SJSA1 (cell line): ENCODE measurements around the gene AGBL1. TPM values are rescaled to one million over a fixed set of nuclear protein-coding genes. Genes with fewer than 3 reads are reported as not detected.
"Not testable (repeated sequence)": the region's sequence is repeated elsewhere in the genome, so short reads cannot be mapped to it uniquely, and the experiment has no call there.

ENCODE experiments used
- DNase-seq, 2 experiments: peaks; one replicate each; pipeline ENCODE4 v3.0.0-alpha.2; 2015 to 2020; ENCODE audit warnings: low spot score in 2 of 2, low read depth in 1 of 2
- H3K27ac ChIP-seq: fragments of 250-450 bp; sonication (Bioruptor Pico); 2 replicates; pipeline ENCODE4 v1.5.1; 2020; ENCODE audit warnings: mild to moderate bottlenecking, moderate library complexity
- H3K27me3 ChIP-seq: fragments of 250-450 bp; sonication (Bioruptor Pico); replicated peaks from 2 replicates; pipeline ENCODE4 v1.5.1; 2020; ENCODE audit warnings: mild to moderate bottlenecking, moderate library complexity
- H3K36me3 ChIP-seq: fragments of 250-450 bp; sonication (Bioruptor Pico); 2 replicates; pipeline ENCODE4 v1.5.1; 2020; ENCODE audit warnings: mild to moderate bottlenecking
- H3K4me1 ChIP-seq: fragments of 250-450 bp; sonication (Bioruptor Pico); replicated peaks from 2 replicates; pipeline ENCODE4 v1.6.1; 2021; ENCODE audit warnings: mild to moderate bottlenecking
- H3K4me3 ChIP-seq: fragments of 250-450 bp; sonication (Bioruptor Pico); 2 replicates; pipeline ENCODE4 v1.5.1; 2020; ENCODE audit warnings: mild to moderate bottlenecking
- H3K9me3 ChIP-seq: fragments of 250-450 bp; sonication (Bioruptor Pico); replicated peaks from 2 replicates; pipeline ENCODE4 v1.5.1; 2020; ENCODE audit warnings: mild to moderate bottlenecking
- total RNA-seq: library from RNA; depleted of rRNA; stranded (reverse); fragments of >200 nt; shearing (Covaris generic); gene quantifications from 2 replicates; pipeline ENCODE4 v1.2.3, GENCODE V29; 2014

The AGBL1 gene
- total RNA-seq, 1 experiment from 2014 or later = not detected

GRCh38 chr15:86959254-86959653 is 879.6 kb downstream of the AGBL1 start:
- Histone ChIP-seq H3K27ac (no peak overlapping the region), H3K36me3 (no peaks in the 10 kb centered on the region), H3K4me3 (no peak overlapping the region), H3K4me1 (no peaks in the 10 kb centered on the region), H3K9me3 (no peaks in the 10 kb centered on the region), H3K27me3 (no peaks in the 10 kb centered on the region)
- DNase-seq = no peak

- H3K27ac ChIP-seq = no peak overlapping the region
- H3K4me1 ChIP-seq = no peaks in the 10 kb centered on the region
- no peaks in the 10 kb centered on the region for H3K27me3 ChIP-seq
- H3K36me3 ChIP-seq = no peaks in the 10 kb centered on the region
- H3K4me3 ChIP-seq = no peak overlapping the region
- DNase-seq = no peak
- H3K9me3 ChIP-seq = no peaks in the 10 kb centered on the region
Observed at GRCh38 chr15:86961669-86962068, 882.0 kb downstream of the AGBL1 start.

GRCh38 chr15:86964271-86964670 is 884.6 kb downstream of the AGBL1 start:
- Histone ChIP-seq H3K4me1 (no peaks in the 10 kb centered on the region), H3K9me3 (no peaks in the 10 kb centered on the region), H3K36me3 (no peaks in the 10 kb centered on the region), H3K4me3 (no peak overlapping the region), H3K27ac (no peak overlapping the region), H3K27me3 (no peaks in the 10 kb centered on the region)
- no peak for DNase-seq

GRCh38 chr15:86968244-86968643 is 888.6 kb downstream of the AGBL1 start:
- H3K4me3 ChIP-seq = no peak overlapping the region
- DNase-seq = no peak
- H3K27ac ChIP-seq = no peak overlapping the region
- H3K9me3 ChIP-seq = no peaks in the 10 kb centered on the region
- no peaks in the 10 kb centered on the region for H3K27me3 ChIP-seq
- H3K36me3 ChIP-seq = no peaks in the 10 kb centered on the region
- H3K4me1 ChIP-seq = no peaks in the 10 kb centered on the region

- no peak for DNase-seq
- no peaks in the 10 kb centered on the region for H3K4me1 ChIP-seq
- no peak overlapping the region for H3K4me3 ChIP-seq
- no peaks in the 10 kb centered on the region for H3K9me3 ChIP-seq
- H3K36me3 ChIP-seq = no peaks in the 10 kb centered on the region
- no peak overlapping the region for H3K27ac ChIP-seq
- no peaks in the 10 kb centered on the region for H3K27me3 ChIP-seq
Observed at GRCh38 chr15:86969364-86969763, 889.7 kb downstream of the AGBL1 start.

- H3K36me3 ChIP-seq = no peaks in the 10 kb centered on the region
- H3K9me3 ChIP-seq = no peaks in the 10 kb centered on the region
- DNase-seq = no peak
- no peaks in the 10 kb centered on the region for H3K4me1 ChIP-seq
- no peak overlapping the region for H3K27ac ChIP-seq
- no peak overlapping the region for H3K4me3 ChIP-seq
- H3K27me3 ChIP-seq = no peaks in the 10 kb centered on the region
Observed at GRCh38 chr15:86973284-86973844, 893.7 kb downstream of the AGBL1 start.

- H3K36me3 ChIP-seq = no peaks in the 10 kb centered on the region
- no peaks in the 10 kb centered on the region for H3K27me3 ChIP-seq
- H3K9me3 ChIP-seq = no peaks in the 10 kb centered on the region
- no peak overlapping the region for H3K4me3 ChIP-seq
- DNase-seq = no peak
- H3K4me1 ChIP-seq = no peaks in the 10 kb centered on the region
- no peak overlapping the region for H3K27ac ChIP-seq
Observed at GRCh38 chr15:86988033-86988432, 908.4 kb downstream of the AGBL1 start.

- H3K4me1 ChIP-seq = no peaks in the 10 kb centered on the region
- DNase-seq = no peak
- no peaks in the 10 kb centered on the region for H3K36me3 ChIP-seq
- no peaks in the 10 kb centered on the region for H3K9me3 ChIP-seq
- no peak overlapping the region for H3K27ac ChIP-seq
- no peak overlapping the region for H3K4me3 ChIP-seq
- no peaks in the 10 kb centered on the region for H3K27me3 ChIP-seq
Observed at GRCh38 chr15:87021751-87022150, 942.1 kb downstream of the AGBL1 start.

DNA sequence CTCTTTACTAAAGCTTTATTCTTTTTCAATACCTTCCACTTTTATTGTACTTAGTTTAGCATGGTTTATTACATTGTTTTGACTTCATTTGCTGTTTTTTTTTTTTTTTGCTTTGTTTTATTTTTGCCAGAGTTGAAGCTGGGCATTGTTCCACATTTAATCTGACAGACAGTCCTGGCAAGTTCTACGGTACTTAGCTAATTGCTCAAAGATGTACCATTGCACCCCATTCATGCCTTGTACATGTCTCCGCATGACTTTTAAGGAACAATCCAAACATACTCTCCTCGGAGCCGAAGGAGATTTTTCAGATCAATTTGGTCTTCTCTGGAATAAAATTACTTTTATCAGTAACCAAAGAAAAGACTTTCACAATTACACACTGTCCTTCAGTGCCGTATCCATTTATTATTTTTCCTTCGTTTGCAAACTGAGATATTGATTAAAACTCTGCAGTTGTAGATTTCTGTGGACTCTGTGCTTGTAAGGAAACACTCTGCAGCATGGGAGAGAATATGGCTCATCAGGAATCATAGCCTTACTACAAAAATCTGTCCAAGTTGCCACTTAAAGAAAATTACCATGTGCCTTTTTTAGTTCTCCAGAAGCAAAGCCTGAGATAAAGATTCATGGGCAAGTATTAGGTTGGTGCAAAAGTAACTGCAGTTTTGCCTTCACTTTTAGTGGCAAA is 952.0 kb downstream of the AGBL1 start:
- no peak for DNase-seq
- no peak overlapping the region for H3K4me3 ChIP-seq
- H3K27me3 ChIP-seq = no peaks in the 10 kb centered on the region
- H3K9me3 ChIP-seq = no peaks in the 10 kb centered on the region
- H3K36me3 ChIP-seq = no peaks in the 10 kb centered on the region
- no peak overlapping the region for H3K27ac ChIP-seq
- H3K4me1 ChIP-seq = no peaks in the 10 kb centered on the region

GRCh38 chr15:87032295-87032694 is 952.6 kb downstream of the AGBL1 start:
- Histone ChIP-seq H3K27ac (no peak overlapping the region), H3K36me3 (no peaks in the 10 kb centered on the region), H3K4me3 (no peak overlapping the region), H3K9me3 (no peaks in the 10 kb centered on the region), H3K4me1 (no peaks in the 10 kb centered on the region), H3K27me3 (no peaks in the 10 kb centered on the region)
- no peak for DNase-seq

- Histone ChIP-seq H3K27me3 (no peaks in the 10 kb centered on the region), H3K4me3 (no peak overlapping the region), H3K4me1 (no peaks in the 10 kb centered on the region), H3K36me3 (no peaks in the 10 kb centered on the region), H3K9me3 (no peaks in the 10 kb centered on the region), H3K27ac (no peak overlapping the region)
- no peak for DNase-seq
Observed at GRCh38 chr15:87033056-87033455, 953.4 kb downstream of the AGBL1 start.

DNA sequence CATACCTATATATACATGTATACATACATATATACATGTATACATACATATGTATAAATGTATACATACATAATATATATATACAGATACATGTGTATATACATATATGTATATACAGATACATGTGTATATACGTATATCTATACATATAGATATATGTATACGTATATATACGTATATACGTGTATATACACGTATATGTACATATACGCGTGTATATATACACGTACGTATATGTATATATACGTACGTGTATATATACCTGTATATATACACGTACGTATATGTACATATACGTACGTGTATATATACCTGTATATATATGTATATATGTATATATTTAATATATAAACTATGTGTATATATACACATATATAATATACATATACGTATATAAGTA is 955.2 kb downstream of the AGBL1 start:
- Histone ChIP-seq H3K4me1 (no peaks in the 10 kb centered on the region), H3K4me3 (no peak overlapping the region), H3K9me3 (no peaks in the 10 kb centered on the region), H3K36me3 (no peaks in the 10 kb centered on the region), H3K27me3 (no peaks in the 10 kb centered on the region), H3K27ac (no peak overlapping the region)
- no peak for DNase-seq

DNA sequence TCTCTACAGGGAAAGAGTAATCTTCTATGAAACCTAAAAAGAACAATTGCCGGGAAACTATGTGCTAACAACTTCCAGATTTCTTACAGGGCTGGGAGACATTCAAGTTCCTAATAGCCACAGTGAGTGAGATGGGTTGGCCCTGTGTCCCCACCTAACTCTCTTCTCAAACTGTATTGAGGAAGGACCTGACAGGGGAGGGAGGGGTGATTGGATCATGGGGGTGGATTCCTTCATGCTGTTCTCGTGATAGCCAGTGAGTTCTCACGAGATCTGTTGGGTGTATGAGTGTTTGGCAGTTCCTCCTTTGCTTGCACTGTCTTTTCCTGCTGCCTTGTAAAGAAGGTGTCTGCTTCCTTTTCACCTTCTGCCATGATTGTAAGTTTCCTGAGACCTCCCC is 958.7 kb downstream of the AGBL1 start:
- H3K27me3 ChIP-seq = no peaks in the 10 kb centered on the region
- H3K4me1 ChIP-seq = no peaks in the 10 kb centered on the region
- H3K9me3 ChIP-seq = no peaks in the 10 kb centered on the region
- DNase-seq = no peak
- no peak overlapping the region for H3K4me3 ChIP-seq
- no peaks in the 10 kb centered on the region for H3K36me3 ChIP-seq
- no peak overlapping the region for H3K27ac ChIP-seq

DNA sequence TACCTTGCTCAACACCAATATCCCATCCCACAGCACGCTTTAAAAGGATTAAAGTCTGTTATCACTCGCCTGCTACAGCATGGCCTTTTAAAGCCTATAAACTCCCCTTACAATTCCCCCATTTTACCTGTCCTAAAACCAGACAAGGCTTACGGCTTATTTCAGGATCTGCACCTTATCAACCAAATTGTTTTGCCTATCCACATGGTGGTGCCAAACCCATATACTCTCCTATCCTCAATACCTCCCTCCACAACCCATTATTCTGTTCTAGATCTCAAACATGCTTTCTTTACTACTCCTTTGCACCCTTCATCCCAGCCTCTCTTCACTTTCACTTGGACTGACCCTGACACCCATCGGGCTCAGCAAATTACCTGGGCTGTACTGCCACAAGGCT is 962.9 kb downstream of the AGBL1 start:
- H3K27ac ChIP-seq, H3K27me3 ChIP-seq, H3K4me3 ChIP-seq, H3K36me3 ChIP-seq, H3K9me3 ChIP-seq, H3K4me1 ChIP-seq, DNase-seq: not testable (repeated sequence)

GRCh38 chr15:87045746-87046145 is 966.1 kb downstream of the AGBL1 start:
- Histone ChIP-seq H3K27me3 (no peaks in the 10 kb centered on the region), H3K36me3 (no peaks in the 10 kb centered on the region), H3K9me3 (no peaks in the 10 kb centered on the region), H3K4me1 (no peaks in the 10 kb centered on the region), H3K27ac (no peak overlapping the region), H3K4me3 (no peak overlapping the region)
- DNase-seq = no peak
